GM10266 (cell line): ENCODE data around the gene CCDC197.
A peak's percentile ranks its signal among the peaks of the same experiment; 100 is the strongest.

ENCODE experiments used
- DNase-seq: peaks from one replicate; pipeline ENCODE4 v3.0.0; 2012; ENCODE audit errors: extremely low spot score
- CTCF ChIP-seq: IDR thresholded peaks from 2 replicates; pipeline ENCODE4 v1.5.1; 2012; ENCODE audit warnings: mild to moderate bottlenecking, low read depth; ENCODE audit not compliant: control insufficient read depth, insufficient read depth; ENCODE audit errors: missing control alignments

Gene CCDC197

GRCh38 chr14:93953739-93954515, 43.2 kb upstream of the CCDC197 start:
- TF ChIP-seq CTCF = no peak
- no peak for DNase-seq

- no peak for DNase-seq
- no peak for TF ChIP-seq CTCF
Measured at GRCh38 chr14:93954516-93954830, 42.6 kb upstream of the CCDC197 start.

- peak; percentile 63 for DNase-seq
- no peak for TF ChIP-seq CTCF
Measured at GRCh38 chr14:93954900-93955849, 41.9 kb upstream of the CCDC197 start.

- DNase-seq = no peak
- TF ChIP-seq CTCF = no peak
Measured at GRCh38 chr14:93955850-93956481, 41.1 kb upstream of the CCDC197 start.

- DNase-seq = no peak
- TF ChIP-seq CTCF = no peak
Measured at GRCh38 chr14:93956514-93957332, 40.4 kb upstream of the CCDC197 start.

GRCh38 chr14:93957333-93957710, 39.8 kb upstream of the CCDC197 start:
- TF ChIP-seq CTCF = no peak
- no peak for DNase-seq
